Measurements from ENCODE around the gene DDIT4.
A peak's percentile ranks its signal among the peaks of the same experiment; 100 is the strongest.

DDIT4 gene

DNA sequence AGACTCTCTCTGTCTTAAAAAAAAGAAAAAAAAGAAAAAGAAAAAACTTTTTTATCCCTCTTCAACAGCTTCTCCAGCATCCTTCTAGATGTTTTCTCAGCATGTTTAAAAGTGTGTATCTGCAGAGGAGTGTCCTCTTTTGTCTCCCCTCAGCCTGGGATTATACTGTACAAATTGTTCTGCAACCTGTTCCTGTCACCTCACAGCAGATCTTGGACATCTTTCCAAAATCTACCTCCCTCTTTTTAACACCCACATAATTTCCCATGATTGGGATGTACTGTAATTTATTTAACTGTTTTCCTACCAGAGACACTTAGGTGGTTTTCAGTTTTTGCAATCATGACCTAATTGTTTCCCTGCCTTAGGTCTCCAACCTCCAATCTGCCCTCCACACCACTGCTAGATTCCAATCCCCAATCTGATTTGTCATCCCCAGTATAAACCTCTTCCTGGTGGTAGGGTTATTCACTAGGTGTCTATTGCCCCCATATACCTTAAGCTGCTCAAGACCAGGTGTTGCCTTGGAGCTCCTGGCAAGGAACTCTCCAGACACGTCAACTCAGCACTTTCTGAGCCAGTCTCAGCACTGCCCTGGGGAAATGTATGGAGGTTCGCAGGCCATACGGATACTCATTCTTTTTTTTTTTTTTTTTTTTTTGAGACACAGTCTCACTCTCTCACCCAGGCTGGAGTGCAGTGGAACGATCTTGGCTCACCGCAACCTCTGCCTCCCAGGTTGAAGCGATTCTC is 17.6 kb upstream of the DDIT4 start:
- TF ChIP-seq, protein P1, sequence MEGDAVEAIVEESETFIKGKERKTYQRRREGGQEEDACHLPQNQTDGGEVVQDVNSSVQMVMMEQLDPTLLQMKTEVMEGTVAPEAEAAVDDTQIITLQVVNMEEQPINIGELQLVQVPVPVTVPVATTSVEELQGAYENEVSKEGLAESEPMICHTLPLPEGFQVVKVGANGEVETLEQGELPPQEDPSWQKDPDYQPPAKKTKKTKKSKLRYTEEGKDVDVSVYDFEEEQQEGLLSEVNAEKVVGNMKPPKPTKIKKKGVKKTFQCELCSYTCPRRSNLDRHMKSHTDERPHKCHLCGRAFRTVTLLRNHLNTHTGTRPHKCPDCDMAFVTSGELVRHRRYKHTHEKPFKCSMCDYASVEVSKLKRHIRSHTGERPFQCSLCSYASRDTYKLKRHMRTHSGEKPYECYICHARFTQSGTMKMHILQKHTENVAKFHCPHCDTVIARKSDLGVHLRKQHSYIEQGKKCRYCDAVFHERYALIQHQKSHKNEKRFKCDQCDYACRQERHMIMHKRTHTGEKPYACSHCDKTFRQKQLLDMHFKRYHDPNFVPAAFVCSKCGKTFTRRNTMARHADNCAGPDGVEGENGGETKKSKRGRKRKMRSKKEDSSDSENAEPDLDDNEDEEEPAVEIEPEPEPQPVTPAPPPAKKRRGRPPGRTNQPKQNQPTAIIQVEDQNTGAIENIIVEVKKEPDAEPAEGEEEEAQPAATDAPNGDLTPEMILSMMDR (IDR thresholded peaks at IDR 0.05), result no peak
- no peaks in the 10 kb centered on the region for H3K27me3 ChIP-seq
- intact Hi-C loops (cut with DNase I; ENCODE audit: low total_unique reads), result no loop called here
- no peaks in the 10 kb centered on the region for H3K36me3 ChIP-seq
- no peak for DNase-seq
- H3K4me1 ChIP-seq, result peaks cover 12 to 98% (median 74%) of the 10 kb centered on the region in 4 donors
- no peak overlapping the region for H3K4me3 ChIP-seq
- H3K27ac ChIP-seq, result peak overlapping the region; percentile 85 to 91
- H3K9me3 ChIP-seq, result no peaks in the 10 kb centered on the region

- peak overlapping the region; percentile 88 to 91 for H3K27ac ChIP-seq
- intact Hi-C loops (cut with DNase I; ENCODE audit: low total_unique reads), result no loop called here
- no peaks in the 10 kb centered on the region for H3K27me3 ChIP-seq
- peak in 1 of 2 donors; percentile 78 for DNase-seq
- TF ChIP-seq, protein P1 (IDR thresholded peaks at IDR 0.05), result no peak
- peaks cover 12 to 96% (median 78%) of the 10 kb centered on the region in 4 donors for H3K4me1 ChIP-seq
- no peaks in the 10 kb centered on the region for H3K9me3 ChIP-seq
- H3K36me3 ChIP-seq, result no peaks in the 10 kb centered on the region
- H3K4me3 ChIP-seq, result no peak overlapping the region
These were observed 16.5 kb upstream of the DDIT4 start for GRCh38 chr10:72257051-72257892.

GRCh38 chr10:72258617-72259016 is 15.1 kb upstream of the DDIT4 start:
- H3K27me3 ChIP-seq, result no peaks in the 10 kb centered on the region
- TF ChIP-seq, protein P1 (IDR thresholded peaks at IDR 0.05), result no peak
- peak overlapping the region; percentile 88 to 92 for H3K27ac ChIP-seq
- no peaks in the 10 kb centered on the region for H3K9me3 ChIP-seq
- intact Hi-C loops (cut with DNase I; ENCODE audit: low total_unique reads), result no loop called here
- H3K4me3 ChIP-seq, result no peak overlapping the region
- H3K36me3 ChIP-seq, result no peaks in the 10 kb centered on the region
- H3K4me1 ChIP-seq, result peaks cover 8 to 83% (median 67%) of the 10 kb centered on the region in 4 donors
- DNase-seq, result no peak

DNA sequence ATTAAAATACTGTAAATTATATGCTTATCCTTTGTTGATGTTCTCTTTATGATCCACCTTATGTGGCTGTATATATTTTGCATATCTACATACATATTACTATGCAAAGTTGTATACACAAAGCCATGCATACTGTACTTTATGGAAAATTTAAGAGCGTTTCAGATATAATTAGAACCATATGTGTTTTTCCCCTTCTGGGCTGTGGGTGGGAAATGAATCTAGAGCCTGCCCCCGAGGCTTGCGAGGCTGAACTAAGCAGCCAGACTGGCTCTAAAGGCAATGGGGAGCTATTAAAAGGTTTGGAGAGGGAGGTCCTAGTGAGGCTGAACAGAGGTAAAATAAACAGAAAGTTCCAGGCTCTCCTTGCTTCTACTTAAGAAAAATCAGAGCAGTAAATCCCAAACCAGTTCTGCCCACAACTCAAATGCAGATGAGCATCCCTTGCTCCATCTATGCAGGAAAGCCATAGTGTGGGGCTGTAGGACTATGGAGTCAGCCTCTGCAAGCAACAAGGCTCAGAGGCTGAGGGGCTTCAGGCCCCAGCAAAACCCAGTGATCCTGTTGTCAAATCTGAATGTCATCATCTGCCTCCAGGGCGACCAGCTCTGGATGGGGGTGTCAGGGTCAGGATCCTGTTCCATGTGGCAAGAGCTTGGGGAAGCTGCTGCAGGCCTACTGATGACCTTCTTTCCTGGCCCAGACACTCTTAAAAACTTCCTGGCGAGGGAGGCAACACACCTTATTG is 14.1 kb upstream of the DDIT4 start:
- Histone ChIP-seq H3K36me3 (no peaks in the 10 kb centered on the region), H3K9me3 (no peaks in the 10 kb centered on the region), H3K27ac (peak overlapping the region; percentile 88 to 92), H3K4me1 (peaks cover 7 to 72% (median 57%) of the 10 kb centered on the region in 4 donors), H3K4me3 (no peak overlapping the region), H3K27me3 (no peaks in the 10 kb centered on the region)
- intact Hi-C loops (cut with DNase I; ENCODE audit: low total_unique reads), result no loop called here
- DNase-seq, result no peak
- TF ChIP-seq, protein P1 (IDR thresholded peaks at IDR 0.05), result no peak

DNA sequence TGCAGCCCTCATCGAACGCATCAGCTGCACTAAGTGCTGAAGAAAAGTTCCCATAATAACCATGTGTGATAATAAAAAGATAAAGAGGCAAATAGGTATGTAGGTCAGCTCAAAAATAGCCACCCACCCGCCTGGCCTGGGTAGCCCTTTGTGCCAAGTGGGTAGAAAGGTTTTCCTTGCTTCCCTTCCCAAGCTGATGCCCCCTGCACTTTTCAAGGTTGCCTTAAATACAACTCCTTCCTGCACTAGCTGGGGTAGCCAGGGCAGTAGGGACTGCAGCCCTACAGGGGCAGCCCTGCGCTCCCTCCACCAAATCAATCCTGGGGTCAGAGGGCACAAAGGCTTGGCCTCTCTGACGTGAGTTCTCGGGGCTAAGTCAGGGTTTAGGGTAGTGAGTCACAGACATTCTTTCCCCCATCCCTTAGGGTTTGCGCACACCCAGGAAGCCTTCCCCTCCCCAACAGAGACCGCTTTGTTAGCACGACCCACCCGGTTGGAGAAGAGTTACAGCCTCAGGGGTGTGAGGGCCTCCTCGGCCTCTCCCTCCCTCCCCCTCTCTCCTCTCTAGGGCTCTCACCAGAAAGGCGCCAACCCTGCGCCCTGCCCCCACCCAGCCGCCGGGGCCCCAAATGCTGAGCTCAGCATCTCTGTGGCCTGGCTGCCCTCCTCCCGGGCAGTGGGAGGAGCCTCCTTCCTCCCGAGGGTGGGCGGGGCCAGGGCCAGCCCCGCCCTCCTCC is 13.3 kb upstream of the DDIT4 start:
- H3K9me3 ChIP-seq, result no peaks in the 10 kb centered on the region
- H3K27me3 ChIP-seq, result no peaks in the 10 kb centered on the region
- intact Hi-C loops (cut with DNase I; ENCODE audit: low total_unique reads), result no loop called here
- DNase-seq, result peak; percentile 78 to 92
- peak overlapping the region; percentile 88 to 92 for H3K27ac ChIP-seq
- H3K4me3 ChIP-seq, result peak overlapping the region; percentile 52 to 58
- TF ChIP-seq, protein P1 (IDR thresholded peaks at IDR 0.05), result no peak
- H3K4me1 ChIP-seq, result peaks cover 5 to 65% (median 50%) of the 10 kb centered on the region in 4 donors
- no peaks in the 10 kb centered on the region for H3K36me3 ChIP-seq
